HFFc6 (cell line): ENCODE results near the gene PSAPL1. TPM values are rescaled to one million over a fixed set of nuclear protein-coding genes. Genes with fewer than 3 reads are reported as not detected.

Experiments used
- DNase-seq: peaks from one replicate; pipeline ENCODE4 v3.0.0-alpha.2; 2018
- H3K27ac Mint-ChIP-seq: 2 replicates; pipeline ENCODE4 v1.8.0; 2020; ENCODE audit warnings: mild to moderate bottlenecking, mixed read lengths
- H3K27me3 Mint-ChIP-seq: 2 replicates; pipeline ENCODE4 v1.8.0; 2021; ENCODE audit warnings: mild to moderate bottlenecking, moderate library complexity, mixed read lengths; ENCODE audit not compliant: insufficient read depth
- H3K36me3 Mint-ChIP-seq: 2 replicates; pipeline ENCODE4 v1.8.0; 2021; ENCODE audit warnings: low read depth, mixed read lengths
- H3K4me1 Mint-ChIP-seq: 2 replicates; pipeline ENCODE4 v1.8.0; 2020; ENCODE audit warnings: low read depth, mixed read lengths
- H3K4me3 Mint-ChIP-seq: 2 replicates; pipeline ENCODE4 v1.8.0; 2020; ENCODE audit warnings: mild to moderate bottlenecking, moderate library complexity, mixed read lengths
- H3K9me3 Mint-ChIP-seq: 2 replicates; pipeline ENCODE4 v1.8.0; 2020; ENCODE audit warnings: mild to moderate bottlenecking, mixed read lengths
- total RNA-seq, 6 experiments: library from RNA; stranded (reverse); fragmentation: NEBNext Ultra II Directional; extraction: Animal tissue kit (Norgen Biotek cat#: 25700); gene quantifications; 2 replicates in 1 of 6; 3 replicates in 5 of 6; pipeline ENCODE4 v1.2.3, GENCODE V29; 2021
- TF ChIP-seq, protein P1 (sequence below): fragments of 200-600 bp; sonication (generic); IDR thresholded peaks from 2 replicates; pipeline ENCODE4 v1.5.0; 2021; ENCODE audit warnings: antibody characterized with exemption, mild to moderate bottlenecking

PSAPL1 gene
- total RNA-seq, 6 experiments from 2014 or later, result not detected

DNA sequence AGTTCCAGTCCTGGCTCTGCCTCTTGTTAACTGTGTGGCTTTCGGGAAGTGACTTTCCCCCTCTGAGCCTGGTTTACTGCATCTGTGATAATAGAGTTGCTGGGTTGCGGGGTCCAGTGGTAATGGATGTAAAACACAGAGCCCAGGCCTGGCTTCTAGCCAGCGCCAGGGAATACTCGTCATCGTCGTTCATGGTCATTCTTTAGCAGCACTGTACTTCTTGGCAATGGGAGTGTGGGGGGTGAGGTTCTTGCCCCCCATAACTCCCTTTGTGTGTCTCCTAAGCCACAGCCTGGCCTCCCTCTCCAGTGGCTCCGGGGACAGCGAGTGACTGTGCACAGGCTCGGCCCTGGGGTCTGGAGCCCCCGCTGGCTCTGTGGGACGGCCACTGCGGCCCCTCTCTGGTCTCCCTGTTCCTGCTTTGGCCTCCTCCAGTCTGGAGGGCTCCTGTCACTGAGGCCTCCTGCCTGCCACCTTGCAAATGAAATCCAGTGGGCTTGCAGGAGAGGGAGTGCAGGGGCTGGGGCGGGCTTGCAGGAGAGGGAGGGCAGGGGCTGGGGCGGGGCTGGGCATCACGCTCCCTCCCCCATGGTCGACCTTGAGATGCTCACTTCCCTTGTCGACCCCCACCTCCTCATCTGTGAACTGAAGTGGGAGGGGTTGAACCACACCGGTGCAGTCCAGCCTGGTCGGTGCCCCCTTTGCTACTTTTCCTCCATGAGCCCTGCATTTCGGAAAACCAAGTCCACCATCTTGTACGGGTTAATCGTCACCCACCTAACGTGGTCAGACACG is 13.2 kb downstream of the PSAPL1 start:
- H3K36me3 Mint-ChIP-seq, result no peaks in the 10 kb centered on the region
- DNase-seq, result no peak
- H3K4me3 Mint-ChIP-seq, result no peak overlapping the region
- TF ChIP-seq, protein P1, sequence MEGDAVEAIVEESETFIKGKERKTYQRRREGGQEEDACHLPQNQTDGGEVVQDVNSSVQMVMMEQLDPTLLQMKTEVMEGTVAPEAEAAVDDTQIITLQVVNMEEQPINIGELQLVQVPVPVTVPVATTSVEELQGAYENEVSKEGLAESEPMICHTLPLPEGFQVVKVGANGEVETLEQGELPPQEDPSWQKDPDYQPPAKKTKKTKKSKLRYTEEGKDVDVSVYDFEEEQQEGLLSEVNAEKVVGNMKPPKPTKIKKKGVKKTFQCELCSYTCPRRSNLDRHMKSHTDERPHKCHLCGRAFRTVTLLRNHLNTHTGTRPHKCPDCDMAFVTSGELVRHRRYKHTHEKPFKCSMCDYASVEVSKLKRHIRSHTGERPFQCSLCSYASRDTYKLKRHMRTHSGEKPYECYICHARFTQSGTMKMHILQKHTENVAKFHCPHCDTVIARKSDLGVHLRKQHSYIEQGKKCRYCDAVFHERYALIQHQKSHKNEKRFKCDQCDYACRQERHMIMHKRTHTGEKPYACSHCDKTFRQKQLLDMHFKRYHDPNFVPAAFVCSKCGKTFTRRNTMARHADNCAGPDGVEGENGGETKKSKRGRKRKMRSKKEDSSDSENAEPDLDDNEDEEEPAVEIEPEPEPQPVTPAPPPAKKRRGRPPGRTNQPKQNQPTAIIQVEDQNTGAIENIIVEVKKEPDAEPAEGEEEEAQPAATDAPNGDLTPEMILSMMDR, result no peak
- peaks cover 3% of the 10 kb centered on the region; the same call in 1 of the 2 replicates for H3K9me3 Mint-ChIP-seq
- H3K27ac Mint-ChIP-seq, result no peak overlapping the region
- peaks cover 31% of the 10 kb centered on the region for H3K27me3 Mint-ChIP-seq
- H3K4me1 Mint-ChIP-seq, result no peaks in the 10 kb centered on the region

DNA sequence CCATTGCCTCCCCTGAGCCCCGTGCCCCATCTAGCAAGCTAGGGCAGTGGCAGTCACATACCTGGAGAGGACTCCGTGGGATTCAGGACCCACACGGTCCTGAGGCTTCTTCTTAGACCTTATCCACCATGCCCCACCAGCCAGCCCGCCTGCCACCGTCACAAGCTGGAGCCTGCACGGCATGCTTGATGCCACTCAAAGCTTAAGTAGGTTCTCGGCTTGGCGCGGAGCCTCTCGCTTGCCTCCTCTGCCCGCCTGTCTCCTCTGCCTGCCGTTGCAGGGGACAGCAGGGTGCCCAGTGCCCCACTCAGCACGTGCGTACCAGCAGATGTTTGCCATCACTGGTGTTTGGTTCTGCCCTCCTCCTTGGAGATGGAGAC is 14.1 kb downstream of the PSAPL1 start:
- H3K27me3 Mint-ChIP-seq, result peaks cover 33% of the 10 kb centered on the region
- TF ChIP-seq, protein P1, result no peak
- H3K4me1 Mint-ChIP-seq, result no peaks in the 10 kb centered on the region
- no peak overlapping the region for H3K27ac Mint-ChIP-seq
- H3K9me3 Mint-ChIP-seq, result peaks cover 3% of the 10 kb centered on the region; the same call in 1 of the 2 replicates
- no peak for DNase-seq
- H3K36me3 Mint-ChIP-seq, result no peaks in the 10 kb centered on the region
- H3K4me3 Mint-ChIP-seq, result no peak overlapping the region

DNA sequence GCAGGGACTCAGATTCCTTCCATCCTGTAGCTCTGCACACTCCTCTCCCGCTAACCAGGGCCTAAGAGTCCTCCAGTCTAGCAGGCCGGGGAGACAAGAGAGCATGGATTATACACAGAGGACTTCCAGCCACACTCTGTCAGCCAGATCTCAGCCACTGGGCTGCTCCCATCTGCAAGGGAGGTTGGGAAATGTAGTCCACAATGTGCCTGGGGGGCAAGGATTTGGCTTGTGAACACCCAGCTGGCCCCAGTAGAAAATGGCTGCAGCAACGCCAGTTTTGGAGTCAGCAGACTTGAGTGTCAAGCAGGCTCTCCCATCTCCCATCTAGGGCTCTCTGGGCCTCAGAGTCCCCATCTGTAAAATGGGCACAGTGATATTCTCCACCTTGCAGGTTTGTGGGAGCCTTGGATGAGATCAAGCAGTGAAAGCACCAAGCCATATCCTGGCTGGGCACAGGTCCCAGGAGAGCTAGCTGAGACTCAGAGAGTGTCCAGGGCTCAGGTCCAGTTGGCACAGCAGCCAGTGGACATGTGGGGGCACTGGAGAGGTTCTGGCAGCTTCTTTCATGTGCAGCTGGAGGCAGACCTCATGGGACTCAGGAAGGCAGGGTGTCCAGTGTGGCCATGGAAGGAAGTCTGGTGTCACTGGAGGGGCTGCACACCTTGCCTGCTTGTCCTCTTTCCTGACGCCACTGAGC is 14.6 kb downstream of the PSAPL1 start:
- peaks cover 3% of the 10 kb centered on the region; the same call in 1 of the 2 replicates for H3K9me3 Mint-ChIP-seq
- H3K4me3 Mint-ChIP-seq, result no peak overlapping the region
- no peaks in the 10 kb centered on the region for H3K4me1 Mint-ChIP-seq
- H3K36me3 Mint-ChIP-seq, result no peaks in the 10 kb centered on the region
- TF ChIP-seq, protein P1, result no peak
- peaks cover 34% of the 10 kb centered on the region for H3K27me3 Mint-ChIP-seq
- H3K27ac Mint-ChIP-seq, result no peak overlapping the region
- DNase-seq, result no peak

DNA sequence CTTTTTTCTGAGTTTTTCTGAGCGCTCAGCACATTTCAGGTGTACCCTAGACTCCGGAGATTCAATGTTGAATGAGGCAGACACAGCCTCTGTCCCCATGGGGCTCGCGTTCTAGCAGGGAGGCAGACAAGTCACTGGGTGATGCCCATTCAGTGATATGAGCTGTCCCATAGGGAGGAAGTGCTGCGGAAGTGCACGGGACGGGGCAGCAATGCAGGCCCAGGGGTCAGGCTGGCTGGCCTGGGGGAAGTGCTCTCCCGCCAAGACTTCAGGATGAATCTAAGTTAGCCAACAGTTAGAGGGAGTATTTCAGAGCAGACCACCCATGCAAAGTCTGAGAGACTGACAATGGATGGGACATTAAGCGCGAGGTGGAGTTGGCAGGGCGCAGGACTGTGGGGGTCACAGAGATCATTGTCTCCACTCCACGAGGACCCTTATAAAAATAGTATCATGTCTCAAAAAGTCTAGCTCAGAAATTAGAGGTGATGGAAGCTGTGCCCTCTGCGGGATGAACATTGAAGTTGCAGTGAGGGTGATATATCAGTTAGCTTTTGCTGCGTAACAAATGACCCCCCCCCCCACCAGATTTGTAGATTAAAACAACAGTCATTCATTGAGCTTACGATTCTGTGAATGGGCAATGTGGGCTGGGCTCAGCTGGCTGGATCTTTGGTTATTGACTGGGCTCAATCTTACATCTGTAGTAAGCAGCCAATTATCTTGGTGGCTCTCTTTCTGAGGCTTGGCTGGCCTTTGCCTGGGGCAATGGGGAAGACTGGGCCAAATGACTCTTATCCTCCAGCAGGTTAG is 16.4 kb downstream of the PSAPL1 start:
- TF ChIP-seq, protein P1, result peak; percentile 26
- no peak for DNase-seq
- Mint-ChIP-seq H3K9me3 (peaks cover 3% of the 10 kb centered on the region; the same call in 1 of the 2 replicates), H3K4me1 (no peaks in the 10 kb centered on the region), H3K4me3 (no peak overlapping the region), H3K36me3 (no peaks in the 10 kb centered on the region), H3K27me3 (peaks cover 45% of the 10 kb centered on the region), H3K27ac (no peak overlapping the region)

DNA sequence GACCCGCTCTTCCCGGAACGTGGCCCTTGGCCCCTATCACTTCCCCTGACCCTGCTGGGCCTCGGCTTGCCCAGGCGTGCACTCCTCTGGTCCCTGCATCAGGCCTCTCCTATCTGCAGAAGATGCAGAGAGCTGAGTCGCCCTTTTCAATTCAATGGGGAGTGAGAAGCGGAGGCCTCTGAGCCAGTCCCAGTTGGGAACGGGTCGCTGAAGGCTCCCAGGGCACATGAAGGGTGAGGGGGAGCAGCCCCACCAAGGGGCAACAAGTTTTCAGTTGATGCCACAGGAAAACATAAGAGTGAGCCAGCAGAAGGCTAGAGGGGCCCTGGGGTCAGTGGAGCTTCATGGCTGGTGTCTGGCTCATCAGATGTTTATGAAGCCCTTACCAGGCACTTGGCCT is 17.1 kb downstream of the PSAPL1 start:
- Mint-ChIP-seq H3K9me3 (peaks cover 3% of the 10 kb centered on the region; the same call in 1 of the 2 replicates), H3K27me3 (peaks cover 43% of the 10 kb centered on the region), H3K4me1 (no peaks in the 10 kb centered on the region), H3K27ac (no peak overlapping the region), H3K4me3 (no peak overlapping the region), H3K36me3 (no peaks in the 10 kb centered on the region)
- DNase-seq, result no peak
- TF ChIP-seq, protein P1, result no peak
